A673 (cell line): ENCODE data around the gene RERGL.

Experiments
- EZH2 ChIP-seq: fragments of 200-600 bp; sonication (generic); IDR thresholded peaks from 2 replicates; pipeline ENCODE4 v1.6.1; 2017; ENCODE audit warnings: borderline replicate concordance, low read depth, mild to moderate bottlenecking, mixed read lengths, antibody characterized with exemption, low read length; ENCODE audit not compliant: poor library complexity, severe bottlenecking
- TF ChIP-seq, protein P1 (sequence below): fragments of 300-800, 200-600 bp; sonication (generic); conservative IDR thresholded peaks from 2 replicates; pipeline ENCODE4 v1.5.1; 2017; ENCODE audit warnings: low read depth, mild to moderate bottlenecking, antibody characterized with exemption, low read length, moderate library complexity, mixed read lengths

DNA sequence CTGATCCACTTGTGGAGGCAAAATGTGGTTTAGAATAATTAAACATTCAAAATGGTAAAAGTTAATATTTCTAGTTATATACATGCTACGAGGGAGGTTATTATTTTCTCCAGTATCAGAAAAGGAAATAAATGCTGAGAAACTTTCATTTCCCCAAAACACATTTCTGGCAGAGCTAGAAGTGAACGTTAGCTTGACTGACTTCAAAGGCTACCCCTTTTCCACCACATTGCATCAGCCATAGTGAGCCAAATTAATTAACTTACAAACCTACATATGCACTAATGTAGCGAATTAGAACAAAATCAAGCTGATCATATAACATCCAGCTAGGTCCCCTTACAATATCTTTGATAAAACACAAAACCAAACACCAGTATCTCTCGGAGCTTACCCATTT, 49.3 kb upstream of the RERGL start:
- TF ChIP-seq, protein P1, sequence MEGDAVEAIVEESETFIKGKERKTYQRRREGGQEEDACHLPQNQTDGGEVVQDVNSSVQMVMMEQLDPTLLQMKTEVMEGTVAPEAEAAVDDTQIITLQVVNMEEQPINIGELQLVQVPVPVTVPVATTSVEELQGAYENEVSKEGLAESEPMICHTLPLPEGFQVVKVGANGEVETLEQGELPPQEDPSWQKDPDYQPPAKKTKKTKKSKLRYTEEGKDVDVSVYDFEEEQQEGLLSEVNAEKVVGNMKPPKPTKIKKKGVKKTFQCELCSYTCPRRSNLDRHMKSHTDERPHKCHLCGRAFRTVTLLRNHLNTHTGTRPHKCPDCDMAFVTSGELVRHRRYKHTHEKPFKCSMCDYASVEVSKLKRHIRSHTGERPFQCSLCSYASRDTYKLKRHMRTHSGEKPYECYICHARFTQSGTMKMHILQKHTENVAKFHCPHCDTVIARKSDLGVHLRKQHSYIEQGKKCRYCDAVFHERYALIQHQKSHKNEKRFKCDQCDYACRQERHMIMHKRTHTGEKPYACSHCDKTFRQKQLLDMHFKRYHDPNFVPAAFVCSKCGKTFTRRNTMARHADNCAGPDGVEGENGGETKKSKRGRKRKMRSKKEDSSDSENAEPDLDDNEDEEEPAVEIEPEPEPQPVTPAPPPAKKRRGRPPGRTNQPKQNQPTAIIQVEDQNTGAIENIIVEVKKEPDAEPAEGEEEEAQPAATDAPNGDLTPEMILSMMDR, result no peak
- no peak for TF ChIP-seq EZH2
